ENCODE data around the gene TCP11L2.
"Not testable (repeated sequence)": the region's sequence is repeated elsewhere in the genome, so short reads cannot be mapped to it uniquely, and the experiment has no call there.

Gene TCP11L2

GRCh38 chr12:106280106-106280505, 22.4 kb upstream of the TCP11L2 start:
- TF ChIP-seq POLR2AphosphoS5 (IDR thresholded peaks at IDR 0.05; ENCODE audit: borderline replicate concordance, low read depth, low read length) (no peak), EZH2 (IDR thresholded peaks at IDR 0.05) (no peak)
- Histone ChIP-seq H3K9ac (ENCODE audit: insufficient read length) (no peak overlapping the region), H3K9me3 (ENCODE audit: low read depth, low read length) (no peaks in the 10 kb centered on the region; the same call in 1 of the 2 replicates), H3K27ac (no peak overlapping the region), H3K36me3 (ENCODE audit: insufficient read depth, low read length) (no peaks in the 10 kb centered on the region), H3K4me3 (no peak overlapping the region)
- DNase-seq (ENCODE audit: low read depth, low spot score): no peak

- no peak for DNase-seq (ENCODE audit: low read depth, low spot score)
- TF ChIP-seq POLR2AphosphoS5 (IDR thresholded peaks at IDR 0.05; ENCODE audit: borderline replicate concordance, low read depth, low read length) (no peak), FOXP2 (optimal IDR thresholded peaks at IDR 0.05; ENCODE audit: control extremely low read depth, extremely low read length, insufficient read depth) (no peak), EZH2 (IDR thresholded peaks at IDR 0.05) (no peak)
- Histone ChIP-seq H3K9me3 (ENCODE audit: low read depth, low read length) (no peaks in the 10 kb centered on the region; the same call in 1 of the 2 replicates), H3K4me3 (no peak overlapping the region), H3K9ac (ENCODE audit: insufficient read length) (no peak overlapping the region), H3K27ac (no peak overlapping the region), H3K36me3 (ENCODE audit: insufficient read depth, low read length) (no peaks in the 10 kb centered on the region)
Measured at GRCh38 chr12:106281056-106281782, 21.3 kb upstream of the TCP11L2 start.

- H3K36me3 ChIP-seq (ENCODE audit: insufficient read depth, low read length): no peaks in the 10 kb centered on the region
- DNase-seq (ENCODE audit: low read depth, low spot score): no peak
- no peak for TF ChIP-seq POLR2AphosphoS5 (IDR thresholded peaks at IDR 0.05; ENCODE audit: borderline replicate concordance, low read depth, low read length)
- no peak for TF ChIP-seq EZH2 (IDR thresholded peaks at IDR 0.05)
- TF ChIP-seq FOXP2 (optimal IDR thresholded peaks at IDR 0.05; ENCODE audit: control extremely low read depth, extremely low read length, insufficient read depth): no peak
- H3K9me3 ChIP-seq (ENCODE audit: low read depth, low read length): no peaks in the 10 kb centered on the region; the same call in 1 of the 2 replicates
- H3K27ac ChIP-seq: no peak overlapping the region
- no peak overlapping the region for H3K9ac ChIP-seq (ENCODE audit: insufficient read length)
- H3K4me3 ChIP-seq: no peak overlapping the region
Measured at GRCh38 chr12:106281804-106282203, 20.7 kb upstream of the TCP11L2 start.

- no peak for DNase-seq (ENCODE audit: low read depth, low spot score)
Measured at GRCh38 chr12:106282457-106283097, 20.0 kb upstream of the TCP11L2 start.

GRCh38 chr12:106284358-106285105, 18.0 kb upstream of the TCP11L2 start:
- no peak for TF ChIP-seq EZH2 (IDR thresholded peaks at IDR 0.05)
- TF ChIP-seq POLR2AphosphoS5 (IDR thresholded peaks at IDR 0.05; ENCODE audit: borderline replicate concordance, low read depth, low read length): no peak
- no peak for TF ChIP-seq FOXP2 (optimal IDR thresholded peaks at IDR 0.05; ENCODE audit: control extremely low read depth, extremely low read length, insufficient read depth)
- Histone ChIP-seq H3K4me3 (no peak overlapping the region), H3K9ac (ENCODE audit: insufficient read length) (no peak overlapping the region), H3K9me3 (ENCODE audit: low read depth, low read length) (no peaks in the 10 kb centered on the region; the same call in 1 of the 2 replicates), H3K27ac (no peak overlapping the region), H3K36me3 (ENCODE audit: insufficient read depth, low read length) (no peaks in the 10 kb centered on the region)
- no peak for DNase-seq (ENCODE audit: low read depth, low spot score)

More at GRCh38 chr12:106282457-106283097, 20.0 kb upstream of the TCP11L2 start:
- Histone ChIP-seq H3K9me3 (ENCODE audit: low read depth, low read length) (no peaks in the 10 kb centered on the region; the same call in 1 of the 2 replicates), H3K9ac (ENCODE audit: insufficient read length) (no peak overlapping the region), H3K36me3 (ENCODE audit: insufficient read depth, low read length) (no peaks in the 10 kb centered on the region), H3K4me3 (no peak overlapping the region), H3K27ac (no peak overlapping the region)
- TF ChIP-seq POLR2AphosphoS5 (IDR thresholded peaks at IDR 0.05; ENCODE audit: borderline replicate concordance, low read depth, low read length) (no peak), EZH2 (IDR thresholded peaks at IDR 0.05) (no peak), FOXP2 (optimal IDR thresholded peaks at IDR 0.05; ENCODE audit: control extremely low read depth, extremely low read length, insufficient read depth) (no peak)

- DNase-seq (ENCODE audit: low read depth, low spot score): no peak
- Histone ChIP-seq H3K9me3 (ENCODE audit: low read depth, low read length) (no peaks in the 10 kb centered on the region; the same call in 1 of the 2 replicates), H3K36me3 (ENCODE audit: insufficient read depth, low read length) (no peaks in the 10 kb centered on the region), H3K27ac (no peak overlapping the region), H3K9ac (ENCODE audit: insufficient read length) (no peak overlapping the region), H3K4me3 (no peak overlapping the region)
- TF ChIP-seq POLR2AphosphoS5 (IDR thresholded peaks at IDR 0.05; ENCODE audit: borderline replicate concordance, low read depth, low read length) (no peak), EZH2 (IDR thresholded peaks at IDR 0.05) (no peak), FOXP2 (optimal IDR thresholded peaks at IDR 0.05; ENCODE audit: control extremely low read depth, extremely low read length, insufficient read depth) (no peak)
Measured at GRCh38 chr12:106285982-106286381, 16.6 kb upstream of the TCP11L2 start.

- H3K27ac ChIP-seq; H3K4me3 ChIP-seq; DNase-seq (ENCODE audit: low read depth, low spot score); H3K9me3 ChIP-seq (ENCODE audit: low read depth, low read length); H3K36me3 ChIP-seq (ENCODE audit: insufficient read depth, low read length); H3K9ac ChIP-seq (ENCODE audit: insufficient read length): not testable (repeated sequence)
Measured at GRCh38 chr12:106286576-106287162, 15.9 kb upstream of the TCP11L2 start.

- Histone ChIP-seq H3K9me3 (ENCODE audit: low read depth, low read length) (no peaks in the 10 kb centered on the region; the same call in 1 of the 2 replicates), H3K9ac (ENCODE audit: insufficient read length) (no peak overlapping the region), H3K36me3 (ENCODE audit: insufficient read depth, low read length) (no peaks in the 10 kb centered on the region), H3K27ac (no peak overlapping the region), H3K4me3 (no peak overlapping the region)
- TF ChIP-seq FOXP2 (optimal IDR thresholded peaks at IDR 0.05; ENCODE audit: control extremely low read depth, extremely low read length, insufficient read depth): no peak
- no peak for DNase-seq (ENCODE audit: low read depth, low spot score)
Measured at GRCh38 chr12:106287364-106287763, 15.2 kb upstream of the TCP11L2 start.
